ENCODE results near the gene MARCHF6.

The MARCHF6 gene, protein sequence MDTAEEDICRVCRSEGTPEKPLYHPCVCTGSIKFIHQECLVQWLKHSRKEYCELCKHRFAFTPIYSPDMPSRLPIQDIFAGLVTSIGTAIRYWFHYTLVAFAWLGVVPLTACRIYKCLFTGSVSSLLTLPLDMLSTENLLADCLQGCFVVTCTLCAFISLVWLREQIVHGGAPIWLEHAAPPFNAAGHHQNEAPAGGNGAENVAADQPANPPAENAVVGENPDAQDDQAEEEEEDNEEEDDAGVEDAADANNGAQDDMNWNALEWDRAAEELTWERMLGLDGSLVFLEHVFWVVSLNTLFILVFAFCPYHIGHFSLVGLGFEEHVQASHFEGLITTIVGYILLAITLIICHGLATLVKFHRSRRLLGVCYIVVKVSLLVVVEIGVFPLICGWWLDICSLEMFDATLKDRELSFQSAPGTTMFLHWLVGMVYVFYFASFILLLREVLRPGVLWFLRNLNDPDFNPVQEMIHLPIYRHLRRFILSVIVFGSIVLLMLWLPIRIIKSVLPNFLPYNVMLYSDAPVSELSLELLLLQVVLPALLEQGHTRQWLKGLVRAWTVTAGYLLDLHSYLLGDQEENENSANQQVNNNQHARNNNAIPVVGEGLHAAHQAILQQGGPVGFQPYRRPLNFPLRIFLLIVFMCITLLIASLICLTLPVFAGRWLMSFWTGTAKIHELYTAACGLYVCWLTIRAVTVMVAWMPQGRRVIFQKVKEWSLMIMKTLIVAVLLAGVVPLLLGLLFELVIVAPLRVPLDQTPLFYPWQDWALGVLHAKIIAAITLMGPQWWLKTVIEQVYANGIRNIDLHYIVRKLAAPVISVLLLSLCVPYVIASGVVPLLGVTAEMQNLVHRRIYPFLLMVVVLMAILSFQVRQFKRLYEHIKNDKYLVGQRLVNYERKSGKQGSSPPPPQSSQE

DNA sequence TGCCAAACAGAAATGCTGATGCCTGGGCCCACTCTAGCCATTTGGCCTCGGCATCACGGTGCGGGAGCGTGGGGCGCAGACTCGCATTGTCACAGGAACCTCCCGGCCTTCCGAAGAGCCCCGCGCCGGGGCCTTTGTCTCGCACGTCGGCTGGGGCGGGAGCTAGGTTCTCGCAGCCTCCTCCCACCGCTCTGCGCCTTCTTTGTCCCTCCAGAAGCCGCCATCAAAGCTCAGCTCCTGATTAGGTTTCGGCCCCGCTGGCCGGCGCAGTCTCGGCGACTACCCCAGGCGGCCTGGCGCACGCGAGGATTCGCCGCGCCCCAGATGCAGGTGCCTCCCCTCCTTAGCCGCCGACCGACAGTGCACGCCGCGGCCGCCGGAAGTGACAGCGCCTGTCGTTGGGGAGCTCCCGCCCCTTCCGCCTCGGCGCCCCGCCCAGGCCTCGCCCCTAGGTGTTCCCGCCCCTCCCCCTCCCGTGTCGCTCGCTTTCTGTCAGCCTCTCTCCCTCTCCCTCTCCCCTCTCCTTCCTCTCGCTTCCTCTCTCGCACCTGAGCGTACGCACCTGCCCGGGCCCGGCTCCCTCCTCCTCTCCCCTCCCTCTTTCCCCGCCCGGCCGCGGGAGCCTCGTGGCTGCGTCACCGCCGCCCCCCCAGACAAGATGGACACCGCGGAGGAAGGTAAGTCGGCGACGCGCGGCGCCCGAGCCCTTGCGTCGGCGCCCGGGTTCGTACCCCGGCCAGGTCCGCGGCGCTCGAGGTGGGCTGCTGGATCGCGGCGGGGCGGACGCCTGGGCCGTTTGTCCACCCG is at the start of gene MARCHF6:
MARCHF6 (plus strand) TSS at position 455 of the 807 bp plus-strand sequence; CDS start at position 659, 204 bp downstream.
- Histone ChIP-seq H3K36me3 (ENCODE audit: control insufficient read depth in 5 of 5, insufficient read depth in 5 of 5, low read length in 5 of 5) (no peaks in the 10 kb centered on the region), H3K27me3 (ENCODE audit: control insufficient read depth in 5 of 5, insufficient read depth in 4 of 5, low read length in 5 of 5) (no peaks in the 10 kb centered on the region), H3K9me3 (ENCODE audit: control insufficient read depth in 5 of 5, low read length in 5 of 5) (no peaks in the 10 kb centered on the region), H3K4me1 (ENCODE audit: control insufficient read depth in 5 of 5, insufficient read depth in 5 of 5, low read length in 5 of 5) (peaks cover 3 to 46% (median 35%) of the 10 kb centered on the region in 5 donors), H3K9ac (ENCODE audit: low read length in 5 of 5) (peak within 1 kb of the TSS; percentile 90 to 95 (median 91)), H3K27ac (ENCODE audit: low read depth, low read length) (peak within 1 kb of the TSS; percentile 94), H3K4me3 (ENCODE audit: low read depth in 1 of 5, low read length in 5 of 5) (peak within 1 kb of the TSS; percentile 73 to 92 (median 86))

DNA sequence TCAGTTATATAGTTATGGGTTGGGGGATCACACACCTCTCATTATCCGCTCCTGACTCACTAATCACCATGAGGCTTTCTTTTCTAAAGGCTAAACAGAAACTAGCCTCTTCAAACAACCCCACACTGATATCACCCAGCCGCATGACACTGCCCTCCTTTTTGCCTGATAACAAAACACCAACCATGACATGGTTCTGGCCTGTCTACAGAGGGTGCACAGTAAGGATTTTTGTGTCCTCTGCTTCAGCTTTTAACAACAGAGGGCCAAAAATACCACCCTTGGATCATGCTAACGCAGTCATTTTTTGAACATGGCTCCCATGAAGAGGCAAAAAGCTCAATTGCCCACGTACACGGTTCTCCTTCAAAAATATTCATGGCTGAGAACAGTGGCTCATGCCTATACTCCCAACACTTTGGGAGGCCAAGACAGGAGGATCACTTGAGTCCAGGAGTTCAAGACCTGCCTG is 49.8 kb upstream of the MARCHF6 start:
- Histone ChIP-seq H3K27me3 (ENCODE audit: control insufficient read depth in 5 of 5, insufficient read depth in 4 of 5, low read length in 5 of 5) (no peaks in the 10 kb centered on the region), H3K9ac (ENCODE audit: low read length in 5 of 5) (no peak overlapping the region), H3K27ac (ENCODE audit: low read depth, low read length) (no peak overlapping the region), H3K9me3 (ENCODE audit: control insufficient read depth in 5 of 5, low read length in 5 of 5) (no peaks in the 10 kb centered on the region), H3K36me3 (ENCODE audit: control insufficient read depth in 5 of 5, insufficient read depth in 5 of 5, low read length in 5 of 5) (peaks cover 0 to 3% (median 0%) of the 10 kb centered on the region in 5 donors), H3K4me3 (ENCODE audit: low read depth in 1 of 5, low read length in 5 of 5) (no peak overlapping the region), H3K4me1 (ENCODE audit: control insufficient read depth in 5 of 5, insufficient read depth in 5 of 5, low read length in 5 of 5) (peaks cover 0 to 39% (median 34%) of the 10 kb centered on the region in 5 donors)

DNA sequence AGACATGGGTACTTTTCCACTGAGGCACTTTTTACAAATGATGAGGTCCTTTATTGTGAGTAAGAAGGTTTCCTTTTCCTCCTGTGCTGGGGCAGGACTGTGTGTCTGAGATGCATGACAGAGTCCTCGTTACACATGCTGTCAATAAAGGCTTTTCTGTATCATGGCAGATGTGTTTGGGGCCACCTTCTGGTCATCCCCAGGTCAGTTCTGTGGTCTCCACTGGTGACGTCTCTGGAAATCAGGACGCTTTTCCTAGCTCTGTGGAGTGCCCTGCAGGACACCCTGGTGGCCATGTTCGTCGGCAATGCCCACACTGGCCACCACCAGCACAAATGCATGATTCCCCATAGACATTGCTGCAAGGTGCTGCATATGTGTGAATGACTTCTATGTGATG is 48.6 kb upstream of the MARCHF6 start:
- Histone ChIP-seq H3K27me3 (ENCODE audit: control insufficient read depth in 5 of 5, insufficient read depth in 4 of 5, low read length in 5 of 5) (no peaks in the 10 kb centered on the region), H3K4me1 (ENCODE audit: control insufficient read depth in 5 of 5, insufficient read depth in 5 of 5, low read length in 5 of 5) (peaks cover 0 to 39% (median 34%) of the 10 kb centered on the region in 5 donors), H3K9me3 (ENCODE audit: control insufficient read depth in 5 of 5, low read length in 5 of 5) (no peaks in the 10 kb centered on the region), H3K4me3 (ENCODE audit: low read depth in 1 of 5, low read length in 5 of 5) (no peak overlapping the region), H3K36me3 (ENCODE audit: control insufficient read depth in 5 of 5, insufficient read depth in 5 of 5, low read length in 5 of 5) (peaks cover 0 to 3% (median 0%) of the 10 kb centered on the region in 5 donors), H3K9ac (ENCODE audit: low read length in 5 of 5) (no peak overlapping the region), H3K27ac (ENCODE audit: low read depth, low read length) (no peak overlapping the region)

DNA sequence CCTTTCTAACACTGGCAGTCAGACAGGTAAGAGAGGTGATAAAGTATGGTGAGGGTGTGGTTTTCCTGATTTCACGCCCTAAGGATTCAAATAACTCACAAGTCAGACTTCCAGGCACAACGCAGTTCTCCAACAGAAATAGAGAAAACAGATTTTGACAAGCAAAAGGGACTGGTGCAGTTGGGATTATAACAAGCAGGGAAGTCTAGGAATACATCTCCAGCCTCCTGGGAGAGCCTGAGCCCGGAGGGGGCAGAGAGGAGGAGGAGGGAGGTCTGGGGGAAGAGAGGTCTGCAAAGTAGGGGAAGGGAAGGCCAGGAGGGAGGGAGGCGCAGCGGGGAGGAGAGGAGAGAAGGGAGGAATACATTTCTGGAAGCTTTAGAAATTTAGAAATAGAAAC is 47.4 kb upstream of the MARCHF6 start:
- H3K9me3 ChIP-seq (ENCODE audit: control insufficient read depth in 5 of 5, low read length in 5 of 5) = no peaks in the 10 kb centered on the region
- H3K4me1 ChIP-seq (ENCODE audit: control insufficient read depth in 5 of 5, insufficient read depth in 5 of 5, low read length in 5 of 5) = peaks cover 0 to 43% (median 37%) of the 10 kb centered on the region in 5 donors
- H3K27ac ChIP-seq (ENCODE audit: low read depth, low read length) = peak overlapping the region; percentile 10
- H3K36me3 ChIP-seq (ENCODE audit: control insufficient read depth in 5 of 5, insufficient read depth in 5 of 5, low read length in 5 of 5) = no peaks in the 10 kb centered on the region
- H3K9ac ChIP-seq (ENCODE audit: low read length in 5 of 5) = peak overlapping the region in 1 of 5 donors; percentile 60
- peak overlapping the region in 4 of 5 donors; percentile 78 to 81 (median 80) for H3K4me3 ChIP-seq (ENCODE audit: low read depth in 1 of 5, low read length in 5 of 5)
- H3K27me3 ChIP-seq (ENCODE audit: control insufficient read depth in 5 of 5, insufficient read depth in 4 of 5, low read length in 5 of 5) = no peaks in the 10 kb centered on the region

DNA sequence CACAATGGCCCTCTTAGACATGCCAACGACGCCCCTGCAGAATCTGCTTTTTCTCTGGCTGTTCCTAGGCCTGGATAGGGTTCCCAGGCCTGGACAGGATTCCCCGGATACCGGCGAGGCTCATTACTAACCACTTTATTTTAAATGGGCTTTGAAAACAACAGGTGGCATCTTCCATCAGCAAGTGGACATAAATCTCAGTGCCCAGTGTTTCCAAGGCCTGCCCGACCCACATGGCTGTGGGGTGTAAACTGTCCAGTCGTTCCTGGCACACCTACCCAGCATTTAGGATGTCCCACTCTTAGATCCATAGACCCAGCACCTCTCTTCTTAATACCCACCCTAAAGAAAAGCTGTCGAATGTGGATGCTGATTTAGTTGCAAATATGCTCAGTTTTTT is 46.7 kb upstream of the MARCHF6 start:
- peak overlapping the region; percentile 69 to 81 (median 80) for H3K4me3 ChIP-seq (ENCODE audit: low read depth in 1 of 5, low read length in 5 of 5)
- H3K27ac ChIP-seq (ENCODE audit: low read depth, low read length) = peak overlapping the region; percentile 65
- no peaks in the 10 kb centered on the region for H3K27me3 ChIP-seq (ENCODE audit: control insufficient read depth in 5 of 5, insufficient read depth in 4 of 5, low read length in 5 of 5)
- H3K36me3 ChIP-seq (ENCODE audit: control insufficient read depth in 5 of 5, insufficient read depth in 5 of 5, low read length in 5 of 5) = no peaks in the 10 kb centered on the region
- H3K9me3 ChIP-seq (ENCODE audit: control insufficient read depth in 5 of 5, low read length in 5 of 5) = no peaks in the 10 kb centered on the region
- H3K4me1 ChIP-seq (ENCODE audit: control insufficient read depth in 5 of 5, insufficient read depth in 5 of 5, low read length in 5 of 5) = peaks cover under 1 to 46% (median 37%) of the 10 kb centered on the region in 5 donors
- peak overlapping the region in 4 of 5 donors; percentile 14 to 78 (median 66) for H3K9ac ChIP-seq (ENCODE audit: low read length in 5 of 5)

DNA sequence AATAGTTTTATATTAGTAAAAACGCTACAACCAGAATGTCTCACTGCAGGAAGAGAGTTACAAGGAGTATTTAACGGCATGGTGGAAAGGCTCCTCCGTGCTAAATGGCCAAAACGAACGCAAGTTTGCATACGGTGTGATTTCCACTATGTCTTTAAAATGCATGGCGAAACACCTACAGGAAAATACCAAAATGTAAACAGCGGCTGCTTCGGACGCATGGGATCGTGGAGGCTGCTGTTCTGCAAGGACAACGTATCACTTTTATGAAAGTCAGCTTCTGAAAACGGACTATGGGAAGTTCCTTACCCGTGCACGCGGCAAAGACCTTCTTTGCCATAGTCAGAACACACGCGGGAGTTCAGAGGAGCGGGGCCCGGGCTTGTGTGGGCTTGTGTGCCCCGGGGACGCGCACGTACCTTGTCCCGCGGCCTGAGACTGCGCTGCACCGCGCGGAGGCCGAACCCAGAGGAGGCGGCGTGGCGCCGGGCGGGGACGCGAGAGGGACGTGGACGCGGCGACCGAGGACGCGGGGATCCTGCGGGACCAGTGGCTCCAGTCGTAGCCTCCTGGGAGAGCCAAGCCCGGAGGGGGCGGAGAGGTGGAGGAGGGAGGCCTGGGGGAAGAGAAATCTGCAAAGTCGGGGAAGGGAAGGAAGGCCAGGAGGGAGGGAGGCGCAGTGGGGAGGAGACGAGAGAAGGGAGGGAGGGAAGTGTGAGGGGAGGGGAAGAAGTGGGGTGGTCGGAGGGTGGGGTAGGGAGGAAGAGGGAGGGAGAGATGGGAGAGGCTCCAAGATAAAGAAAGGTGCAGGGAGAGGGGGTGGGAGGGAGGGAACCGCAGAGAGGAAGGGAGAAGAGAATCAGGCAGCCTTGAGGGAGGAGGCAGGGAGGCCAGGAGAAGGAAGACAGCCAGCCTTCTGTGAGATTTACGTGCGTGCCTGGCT is 46.0 kb upstream of the MARCHF6 start, which contains the start of gene CMBL:
CMBL (minus strand) TSS at position 697 of the 943 bp plus-strand sequence. CDS start 17,140 bp downstream, outside the sequence.
- Histone ChIP-seq H3K27ac (ENCODE audit: low read depth, low read length) (peak within 1 kb of the TSS; percentile 65), H3K27me3 (ENCODE audit: control insufficient read depth in 5 of 5, insufficient read depth in 4 of 5, low read length in 5 of 5) (no peaks in the 10 kb centered on the region), H3K4me3 (ENCODE audit: low read depth in 1 of 5, low read length in 5 of 5) (peak within 1 kb of the TSS; percentile 69 to 81 (median 80)), H3K9ac (ENCODE audit: low read length in 5 of 5) (peak within 1 kb of the TSS; percentile 26 to 78 (median 60)), H3K4me1 (ENCODE audit: control insufficient read depth in 5 of 5, insufficient read depth in 5 of 5, low read length in 5 of 5) (peaks cover 2 to 43% (median 36%) of the 10 kb centered on the region in 5 donors), H3K36me3 (ENCODE audit: control insufficient read depth in 5 of 5, insufficient read depth in 5 of 5, low read length in 5 of 5) (no peaks in the 10 kb centered on the region), H3K9me3 (ENCODE audit: control insufficient read depth in 5 of 5, low read length in 5 of 5) (no peaks in the 10 kb centered on the region)

DNA sequence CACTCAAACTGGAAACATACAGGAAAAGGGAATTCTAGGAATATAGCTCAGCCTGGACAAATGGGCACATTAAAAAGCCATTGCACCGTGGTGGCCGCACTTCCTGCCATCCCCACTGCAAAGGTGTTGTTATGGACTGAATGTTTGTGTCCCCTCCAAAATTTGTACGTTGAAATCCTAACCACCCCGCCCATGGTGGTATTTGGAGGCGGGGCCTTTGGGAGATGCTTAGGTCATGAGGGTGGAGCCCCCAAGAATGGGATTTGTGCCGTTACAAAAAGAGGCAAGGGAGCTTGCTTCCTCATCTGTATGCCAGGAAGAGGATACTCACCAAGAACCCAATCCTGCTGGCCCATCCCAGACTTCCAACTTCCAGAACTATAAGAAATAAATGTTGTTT is 44.7 kb upstream of the MARCHF6 start:
- no peaks in the 10 kb centered on the region for H3K36me3 ChIP-seq (ENCODE audit: control insufficient read depth in 5 of 5, insufficient read depth in 5 of 5, low read length in 5 of 5)
- H3K4me1 ChIP-seq (ENCODE audit: control insufficient read depth in 5 of 5, insufficient read depth in 5 of 5, low read length in 5 of 5) = peaks cover 2 to 39% (median 36%) of the 10 kb centered on the region in 5 donors
- no peak overlapping the region for H3K27ac ChIP-seq (ENCODE audit: low read depth, low read length)
- no peak overlapping the region for H3K4me3 ChIP-seq (ENCODE audit: low read depth in 1 of 5, low read length in 5 of 5)
- no peaks in the 10 kb centered on the region for H3K9me3 ChIP-seq (ENCODE audit: control insufficient read depth in 5 of 5, low read length in 5 of 5)
- H3K9ac ChIP-seq (ENCODE audit: low read length in 5 of 5) = no peak overlapping the region
- no peaks in the 10 kb centered on the region for H3K27me3 ChIP-seq (ENCODE audit: control insufficient read depth in 5 of 5, insufficient read depth in 4 of 5, low read length in 5 of 5)

DNA sequence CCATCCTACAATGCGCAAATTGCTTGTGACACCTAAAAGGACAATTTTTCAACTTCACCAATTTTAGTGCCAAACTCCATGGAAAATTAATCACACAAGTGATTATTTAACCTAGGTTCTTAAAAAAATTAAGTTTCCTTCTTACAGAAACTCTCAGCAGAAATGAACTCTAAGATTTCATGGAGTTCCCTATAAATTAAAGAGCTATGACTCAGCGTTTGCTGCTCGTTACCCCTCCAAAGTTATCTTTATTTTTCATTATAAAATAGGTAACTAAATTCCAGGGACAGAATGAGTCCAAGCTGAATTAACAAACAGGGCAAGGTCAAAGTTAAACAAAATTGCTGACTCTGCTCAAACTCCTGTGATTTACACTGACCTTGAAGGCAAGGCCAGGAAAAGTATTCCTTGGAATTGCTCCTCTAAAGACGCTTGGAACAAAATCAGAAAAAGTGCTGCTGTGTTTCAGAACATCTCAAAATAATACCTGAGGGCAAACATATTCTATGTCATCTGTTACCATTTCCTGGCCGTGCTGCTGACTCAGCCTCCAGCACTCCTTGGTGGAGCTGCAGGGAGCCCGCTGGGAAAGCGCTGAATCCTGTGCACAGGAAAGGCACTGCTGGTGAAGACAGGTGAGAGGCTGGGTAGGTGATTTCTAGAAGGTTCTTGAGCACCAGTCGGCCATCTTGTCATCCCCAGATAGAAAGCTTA is 43.3 kb upstream of the MARCHF6 start:
- Histone ChIP-seq H3K4me1 (ENCODE audit: control insufficient read depth in 5 of 5, insufficient read depth in 5 of 5, low read length in 5 of 5) (peaks cover 2 to 39% (median 34%) of the 10 kb centered on the region in 5 donors), H3K9ac (ENCODE audit: low read length in 5 of 5) (no peak overlapping the region), H3K36me3 (ENCODE audit: control insufficient read depth in 5 of 5, insufficient read depth in 5 of 5, low read length in 5 of 5) (no peaks in the 10 kb centered on the region), H3K4me3 (ENCODE audit: low read depth in 1 of 5, low read length in 5 of 5) (no peak overlapping the region), H3K9me3 (ENCODE audit: control insufficient read depth in 5 of 5, low read length in 5 of 5) (no peaks in the 10 kb centered on the region), H3K27ac (ENCODE audit: low read depth, low read length) (no peak overlapping the region), H3K27me3 (ENCODE audit: control insufficient read depth in 5 of 5, insufficient read depth in 4 of 5, low read length in 5 of 5) (no peaks in the 10 kb centered on the region)

Measured in subcutaneous abdominal adipose tissue (tissue), 5 donors.